Psoas muscle (tissue), 8 donors: ENCODE measurements around the gene DCANP1. TPM values are rescaled to one million over a fixed set of nuclear protein-coding genes. Genes with fewer than 3 reads are reported as not detected.

ENCODE experiments used
- ATAC-seq, 4 donors: fragments of 200-7000 bp; cut with Tn5 transposase; one replicate each; pipeline ENCODE4 v1.9.1; 2020; ENCODE audit warnings: moderate library complexity in 3 of 4, mild to moderate bottlenecking in 2 of 4
- DNase-seq, 2 donors: peaks; one replicate each; pipeline ENCODE4 v3.0.0-alpha.2; 2020
- H3K27ac ChIP-seq: fragments of 200-600 bp; one replicate; pipeline ENCODE4 v1.8.0; 2022
- H3K27me3 ChIP-seq, 3 donors: fragments of 200-600 bp in 1 of 3; one replicate each; pipeline versions ENCODE4 v1.6.1 to v1.8.0; 2013 to 2022; ENCODE audit warnings: low read length in 2 of 3, mild to moderate bottlenecking in 2 of 3, moderate library complexity in 1 of 3; ENCODE audit not compliant: insufficient read depth in 3 of 3
- H3K36me3 ChIP-seq, 2 donors: fragments of 200-600 bp in 1 of 2; one replicate each; pipeline versions ENCODE4 v1.6.1 to v1.8.0; 2013 to 2022; ENCODE audit warnings: low read depth in 1 of 2, mild to moderate bottlenecking in 1 of 2, moderate library complexity in 1 of 2; ENCODE audit not compliant: insufficient read depth in 1 of 2
- H3K4me1 ChIP-seq: fragments of 200-600 bp; one replicate; pipeline ENCODE4 v1.8.0; 2022
- H3K4me3 ChIP-seq: fragments of 200-600 bp; one replicate; pipeline ENCODE4 v1.8.0; 2022; ENCODE audit warnings: mild to moderate bottlenecking
- H3K9me3 ChIP-seq: fragments of 200-600 bp; one replicate; pipeline ENCODE4 v1.8.0; 2022
- CTCF ChIP-seq: fragments of 200-600 bp; IDR thresholded peaks from one replicate; pipeline ENCODE4 v1.8.0; 2022; ENCODE audit warnings: antibody characterized with exemption
- WGBS, 3 donors: extraction: QIAGEN DNeasy Blood & Tissue Kit; methylation state at CpG; one replicate each; pipeline versions ENCODE4 v1.1.6 to v1.1.7; 2013; 5-methylcytosine and 5-hydroxymethylcytosine counted together
- intact Hi-C, 2 donors: fragments of 100-400 bp; cut with DNase I; formaldehyde crosslinking; loops; one replicate each; pipeline versions ENCODE4 v1.11.0 to v1.14.2; 2022
- polyA plus RNA-seq, 3 donors: library from polyadenylated mRNA; stranded (reverse); fragments of 200-250 nt; gene quantifications; one replicate each; pipeline ENCODE4 v1.2.3, GENCODE V29; 2013
- total RNA-seq, 4 donors: library from RNA; stranded (reverse); fragmentation: NEBNext Ultra II Directional in 2 of 4; extraction: Animal tissue kit (Norgen Biotek cat#: 25700) in 2 of 4; gene quantifications; one replicate each; pipeline versions ENCODE4 v1.2.1 to v1.2.4, GENCODE V29; 2021 to 2023
- donor health status: healthy with polysubstance abuse.
- donor health status: DM: no; HTN: no; CAD: no; lungs with moderate emphysema.
- donor health status: Bipolar disorder and iron deficiency.
- donor health status: healthy.
- donor health status: DM: yes; HTN: yes; CAD: no.
- donor health status: DM: no; HTN: no; CAD: no.
- donor health status: DM: no; HTN: no; CAD: no.
- donor health status: DM: yes; HTN: yes; CAD: no.

The DCANP1 gene
- total and polyA plus RNA-seq, 7 donors, result 0.01 TPM; not detected in 6

DNA sequence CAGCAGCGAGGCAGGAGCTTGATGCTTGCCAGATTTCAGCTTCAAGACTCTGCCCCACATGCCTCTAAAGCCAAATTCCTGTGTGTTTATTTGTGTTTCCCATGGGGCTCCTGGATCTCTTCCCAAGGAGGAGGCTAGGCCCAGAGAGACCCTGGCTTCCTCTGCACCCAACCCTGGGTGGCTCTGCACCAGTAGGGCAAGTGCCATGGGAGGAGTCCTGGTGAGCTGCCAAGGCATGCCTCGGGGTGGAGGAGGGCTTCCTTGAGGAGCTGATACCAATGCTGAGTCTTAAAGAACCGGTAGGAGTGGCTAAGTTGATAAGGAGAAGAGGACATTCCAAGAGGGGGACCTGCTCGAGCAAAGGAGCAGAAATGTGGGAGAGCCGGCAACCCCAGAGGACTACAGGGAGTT, 11.8 kb upstream of the DCANP1 start:
- no peak for DNase-seq
- intact Hi-C loops, result no loop called here
- no peak for TF ChIP-seq CTCF
- Histone ChIP-seq H3K4me1 (no peaks in the 10 kb centered on the region), H3K4me3 (no peak overlapping the region), H3K9me3 (no peaks in the 10 kb centered on the region), H3K27ac (no peak overlapping the region), H3K27me3 (no peaks in the 10 kb centered on the region), H3K36me3 (no peaks in the 10 kb centered on the region)
- WGBS, 3 donors, result 43 to 49% (median 43%) methylated on average over 5 of the region's 5 CpGs
- ATAC-seq, result no peak

DNA sequence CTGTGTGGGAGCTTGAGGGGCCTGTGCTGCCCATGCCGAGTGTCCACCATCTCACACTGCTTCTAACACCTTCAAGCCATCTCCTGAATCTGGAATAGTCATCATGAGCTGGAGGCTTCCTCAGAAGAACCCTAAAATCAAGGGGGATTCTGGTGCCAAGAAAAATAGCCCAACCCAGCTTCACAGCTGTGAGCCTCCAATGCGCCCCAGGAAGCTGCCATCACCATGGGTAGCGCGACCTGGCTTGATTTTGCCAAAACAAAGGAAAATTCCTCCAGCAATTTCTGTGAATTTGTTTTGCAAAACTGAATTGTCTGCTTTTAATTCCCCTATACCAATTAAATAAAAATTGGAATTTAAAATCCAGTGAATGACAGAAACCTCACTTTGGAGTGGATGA, 11.2 kb upstream of the DCANP1 start:
- no peaks in the 10 kb centered on the region for H3K4me1 ChIP-seq
- H3K27ac ChIP-seq, result no peak overlapping the region
- intact Hi-C loops, result no loop called here
- no peaks in the 10 kb centered on the region for H3K9me3 ChIP-seq
- 92 to 95% (median 93%) methylated on average over 4 of the region's 4 CpGs for WGBS, 3 donors
- ATAC-seq (no peak), DNase-seq (no peak)
- H3K36me3 ChIP-seq, result no peaks in the 10 kb centered on the region
- no peaks in the 10 kb centered on the region for H3K27me3 ChIP-seq
- TF ChIP-seq CTCF, result no peak
- no peak overlapping the region for H3K4me3 ChIP-seq

- Histone ChIP-seq H3K4me1 (no peaks in the 10 kb centered on the region), H3K4me3 (no peak overlapping the region), H3K9me3 (no peaks in the 10 kb centered on the region), H3K36me3 (no peaks in the 10 kb centered on the region), H3K27me3 (no peaks in the 10 kb centered on the region), H3K27ac (no peak overlapping the region)
- TF ChIP-seq CTCF, result peak; percentile 76
- DNase-seq (peak; percentile 57 to 83), ATAC-seq (peak; percentile 75 to 92 (median 82))
- 36 to 44% (median 39%) methylated on average over 9 of the region's 9 CpGs for WGBS, 3 donors
- intact Hi-C loops, result no loop called here
These were observed 10.4 kb upstream of the DCANP1 start for GRCh38 chr5:135457424-135458071.

GRCh38 chr5:135456238-135457099, 9.3 kb upstream of the DCANP1 start:
- no peak overlapping the region for H3K27ac ChIP-seq
- intact Hi-C loops, result no loop called here
- TF ChIP-seq CTCF, result no peak
- no peaks in the 10 kb centered on the region for H3K36me3 ChIP-seq
- no peaks in the 10 kb centered on the region for H3K27me3 ChIP-seq
- ATAC-seq (peak; percentile 57 to 71 (median 66)), DNase-seq (peak in 1 of 2 donors; percentile 63)
- H3K4me3 ChIP-seq, result no peak overlapping the region
- H3K4me1 ChIP-seq, result no peaks in the 10 kb centered on the region
- no peaks in the 10 kb centered on the region for H3K9me3 ChIP-seq
- WGBS, 3 donors, result 72 to 86% (median 77%) methylated on average over 12 of the region's 12 CpGs
